KOPT-K1 (cell line): ENCODE data around the gene FPR3.
"Not testable (repeated sequence)": the region's sequence is repeated elsewhere in the genome, so short reads cannot be mapped to it uniquely, and the experiment has no call there.

Experiments used
- H3K27ac ChIP-seq: fragments of 200-600 bp; sonication (generic); 2 replicates; pipeline ENCODE4 v1.5.1; 2016; ENCODE audit warnings: antibody characterized with exemption, mild to moderate bottlenecking, low read depth, low read length; ENCODE audit not compliant: poor library complexity, severe bottlenecking
- H3K36me3 ChIP-seq: fragments of 200-600 bp; sonication (generic); 2 replicates; pipeline ENCODE4 v1.5.1; 2017; ENCODE audit warnings: antibody characterized with exemption, mild to moderate bottlenecking, low read length, moderate library complexity; ENCODE audit not compliant: insufficient read depth
- H3K9me3 ChIP-seq: fragments of 200-600 bp; sonication (generic); 2 replicates; pipeline ENCODE4 v1.5.1; 2017; ENCODE audit warnings: antibody characterized with exemption, low read length, mild to moderate bottlenecking; ENCODE audit not compliant: insufficient read depth, poor library complexity, severe bottlenecking

FPR3 gene

GRCh38 chr19:51794885-51795490 is at the start of gene FPR3:
FPR3 (plus strand) TSS chr19:51795157; CDS start chr19:51823749, 28,592 bp downstream.
- Histone ChIP-seq H3K27ac (no peak within 1 kb of the TSS), H3K36me3 (no peaks in the 10 kb centered on the region), H3K9me3 (peaks cover 13% of the 10 kb centered on the region)

- H3K27ac ChIP-seq, result no peak overlapping the region
- H3K9me3 ChIP-seq, result peaks cover 1% of the 10 kb centered on the region
- no peaks in the 10 kb centered on the region for H3K36me3 ChIP-seq
These were observed 48.2 kb upstream of the FPR3 start for GRCh38 chr19:51746731-51747130.

GRCh38 chr19:51749979-51750378 is 45.0 kb upstream of the FPR3 start:
- H3K36me3 ChIP-seq, result no peaks in the 10 kb centered on the region
- H3K27ac ChIP-seq, result no peak overlapping the region
- H3K9me3 ChIP-seq, result peaks cover 3% of the 10 kb centered on the region

GRCh38 chr19:51750400-51751094 is 44.4 kb upstream of the FPR3 start:
- no peaks in the 10 kb centered on the region for H3K36me3 ChIP-seq
- H3K27ac ChIP-seq, result no peak overlapping the region

GRCh38 chr19:51751655-51752054 is 43.3 kb upstream of the FPR3 start, which contains the start of gene FPR1:
FPR1 (minus strand) TSS chr19:51751878; CDS start chr19:51746994, 4,884 bp downstream.
- Histone ChIP-seq H3K9me3 (peaks cover 8% of the 10 kb centered on the region), H3K36me3 (no peaks in the 10 kb centered on the region), H3K27ac (no peak within 1 kb of the TSS)

More at GRCh38 chr19:51750400-51751094, 44.4 kb upstream of the FPR3 start:
- peaks cover 3% of the 10 kb centered on the region for H3K9me3 ChIP-seq

- no peak overlapping the region for H3K27ac ChIP-seq
- peaks cover 8% of the 10 kb centered on the region for H3K9me3 ChIP-seq
These were observed 40.8 kb upstream of the FPR3 start for GRCh38 chr19:51754109-51754508.

GRCh38 chr19:51754770-51755169 is 40.2 kb upstream of the FPR3 start:
- no peak overlapping the region for H3K27ac ChIP-seq
- H3K36me3 ChIP-seq, result no peaks in the 10 kb centered on the region
- H3K9me3 ChIP-seq, result peaks cover 8% of the 10 kb centered on the region

More at GRCh38 chr19:51754109-51754508, 40.8 kb upstream of the FPR3 start:
- no peaks in the 10 kb centered on the region for H3K36me3 ChIP-seq

- Histone ChIP-seq H3K9me3 (peaks cover 8% of the 10 kb centered on the region), H3K27ac (no peak overlapping the region), H3K36me3 (no peaks in the 10 kb centered on the region)
These were observed 39.4 kb upstream of the FPR3 start for GRCh38 chr19:51755571-51755970.

- H3K9me3 ChIP-seq, result peaks cover 3% of the 10 kb centered on the region
- H3K36me3 ChIP-seq, result no peaks in the 10 kb centered on the region
- no peak within 1 kb of the TSS for H3K27ac ChIP-seq
These were observed 34.1 kb upstream of the FPR3 start, which contains the start of gene FPR2 for GRCh38 chr19:51760697-51761356. FPR2 (plus strand) TSS chr19:51761180; CDS start chr19:51768659, 7,479 bp downstream.

- Histone ChIP-seq H3K27ac (no peak overlapping the region), H3K9me3 (no peaks in the 10 kb centered on the region), H3K36me3 (no peaks in the 10 kb centered on the region)
These were observed 33.3 kb upstream of the FPR3 start for GRCh38 chr19:51761696-51762095.

- H3K27ac ChIP-seq, result no peak overlapping the region
- H3K36me3 ChIP-seq, result no peaks in the 10 kb centered on the region
- H3K9me3 ChIP-seq, result no peaks in the 10 kb centered on the region
These were observed 29.9 kb upstream of the FPR3 start for GRCh38 chr19:51765086-51765485.

GRCh38 chr19:51766461-51766860 is 28.5 kb upstream of the FPR3 start:
- Histone ChIP-seq H3K27ac (no peak overlapping the region), H3K9me3 (no peaks in the 10 kb centered on the region), H3K36me3 (no peaks in the 10 kb centered on the region)

GRCh38 chr19:51771376-51772130 is 23.4 kb upstream of the FPR3 start:
- Histone ChIP-seq H3K9me3 (peaks cover 6% of the 10 kb centered on the region), H3K27ac (no peak overlapping the region), H3K36me3 (no peaks in the 10 kb centered on the region)

GRCh38 chr19:51772977-51773376 is 22.0 kb upstream of the FPR3 start:
- Histone ChIP-seq H3K36me3 (no peaks in the 10 kb centered on the region), H3K27ac (no peak overlapping the region), H3K9me3 (peaks cover 6% of the 10 kb centered on the region)

- H3K9me3 ChIP-seq, H3K27ac ChIP-seq, H3K36me3 ChIP-seq: not testable (repeated sequence)
These were observed 18.4 kb upstream of the FPR3 start for GRCh38 chr19:51776561-51776960.
